DND-41 (cell line): ENCODE measurements around the gene GOLGA8J.

ENCODE experiments used
- EZH2 ChIP-seq: IDR thresholded peaks from 3 replicates; pipeline ENCODE4 v1.6.1; 2012; ENCODE audit warnings: borderline replicate concordance, low read depth, mild to moderate bottlenecking, moderate library complexity, low read length, inconsistent platforms; ENCODE audit not compliant: severe bottlenecking
- TF ChIP-seq, protein P1 (sequence below): IDR thresholded peaks from 2 replicates; pipeline ENCODE4 v1.5.1; 2012; ENCODE audit warnings: borderline replicate concordance, low read length, moderate library complexity, mild to moderate bottlenecking; ENCODE audit not compliant: poor library complexity, severe bottlenecking; ENCODE audit errors: extremely low read depth

DNA sequence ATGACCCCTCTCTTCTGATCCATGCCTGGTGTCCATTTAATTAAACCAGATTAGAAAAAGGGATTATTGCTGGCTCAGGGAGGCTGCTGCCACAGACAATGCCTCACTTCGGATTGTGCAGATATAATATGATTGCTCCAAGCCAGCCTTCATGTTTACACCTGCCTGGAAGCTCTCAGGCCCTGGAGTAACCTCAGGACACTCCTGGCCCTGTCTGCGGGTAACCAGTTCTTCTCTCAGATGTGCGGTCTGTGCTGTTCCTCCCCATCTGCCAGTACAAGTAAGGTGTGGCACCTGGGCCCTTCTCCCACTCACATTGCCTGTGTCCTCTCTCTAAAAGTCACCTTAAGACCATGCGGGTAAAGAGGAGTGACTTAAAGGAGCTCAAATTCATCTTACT lies 8.8 kb upstream of the GOLGA8J start:
- TF ChIP-seq, protein P1, sequence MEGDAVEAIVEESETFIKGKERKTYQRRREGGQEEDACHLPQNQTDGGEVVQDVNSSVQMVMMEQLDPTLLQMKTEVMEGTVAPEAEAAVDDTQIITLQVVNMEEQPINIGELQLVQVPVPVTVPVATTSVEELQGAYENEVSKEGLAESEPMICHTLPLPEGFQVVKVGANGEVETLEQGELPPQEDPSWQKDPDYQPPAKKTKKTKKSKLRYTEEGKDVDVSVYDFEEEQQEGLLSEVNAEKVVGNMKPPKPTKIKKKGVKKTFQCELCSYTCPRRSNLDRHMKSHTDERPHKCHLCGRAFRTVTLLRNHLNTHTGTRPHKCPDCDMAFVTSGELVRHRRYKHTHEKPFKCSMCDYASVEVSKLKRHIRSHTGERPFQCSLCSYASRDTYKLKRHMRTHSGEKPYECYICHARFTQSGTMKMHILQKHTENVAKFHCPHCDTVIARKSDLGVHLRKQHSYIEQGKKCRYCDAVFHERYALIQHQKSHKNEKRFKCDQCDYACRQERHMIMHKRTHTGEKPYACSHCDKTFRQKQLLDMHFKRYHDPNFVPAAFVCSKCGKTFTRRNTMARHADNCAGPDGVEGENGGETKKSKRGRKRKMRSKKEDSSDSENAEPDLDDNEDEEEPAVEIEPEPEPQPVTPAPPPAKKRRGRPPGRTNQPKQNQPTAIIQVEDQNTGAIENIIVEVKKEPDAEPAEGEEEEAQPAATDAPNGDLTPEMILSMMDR, result no peak
- no peak for TF ChIP-seq EZH2
